HepG2 (cell line): ENCODE measurements around the gene OST4. TPM values are rescaled to one million over a fixed set of nuclear protein-coding genes. Genes with fewer than 3 reads are reported as not detected.
A peak's percentile ranks its signal among the peaks of the same experiment; 100 is the strongest.

Experiments used
- ARNT2 ChIP-seq: sonication (generic); formaldehyde crosslinking; IDR thresholded peaks from 2 replicates; pipeline ENCODE4 v1.8.0; 2022; ENCODE audit warnings: mild to moderate bottlenecking, low read depth, missing genetic modification reagents, moderate library complexity
- ATF6 ChIP-seq: sonication (generic); formaldehyde crosslinking; conservative IDR thresholded peaks from 2 replicates; pipeline ENCODE4 v1.4.0; 2020; ENCODE audit warnings: missing genetic modification reagents
- CBX5 ChIP-seq: sonication (generic); formaldehyde crosslinking; IDR thresholded peaks from 2 replicates; pipeline ENCODE4 v1.4.0; 2020; ENCODE audit warnings: missing genetic modification reagents, borderline replicate concordance
- GATAD1 ChIP-seq: IDR thresholded peaks from 2 replicates; pipeline ENCODE4 v1.6.1; 2016; ENCODE audit warnings: missing genetic modification reagents, missing compliant biosample characterization
- GPBP1L1 ChIP-seq: sonication (generic); formaldehyde crosslinking; IDR thresholded peaks from 2 replicates; pipeline ENCODE4 v1.5.0; 2020; ENCODE audit warnings: mild to moderate bottlenecking, missing genetic modification reagents
- JARID2 ChIP-seq: sonication (generic); formaldehyde crosslinking; IDR thresholded peaks from 2 replicates; pipeline ENCODE4 v1.8.1; 2023; ENCODE audit warnings: missing genetic modification reagents, inconsistent platforms; ENCODE audit not compliant: insufficient replicate concordance
- MTA1 ChIP-seq: sonication (generic); formaldehyde crosslinking; IDR thresholded peaks from 2 replicates; pipeline ENCODE4 v1.4.0; 2020; ENCODE audit warnings: missing genetic modification reagents, mild to moderate bottlenecking, borderline replicate concordance
- NCOA2 ChIP-seq: sonication (generic); formaldehyde crosslinking; IDR thresholded peaks from 2 replicates; pipeline ENCODE4 v1.8.0; 2022; ENCODE audit warnings: inconsistent platforms
- SETDB1 ChIP-seq: sonication (generic); formaldehyde crosslinking; IDR thresholded peaks from 2 replicates; pipeline ENCODE4 v1.5.1; 2020; ENCODE audit warnings: missing genetic modification reagents, mild to moderate bottlenecking, borderline replicate concordance
- SRF ChIP-seq: IDR thresholded peaks from 2 replicates; pipeline ENCODE4 v1.6.1; 2011; ENCODE audit warnings: mild to moderate bottlenecking, low read depth, low read length, moderate library complexity
- TOPORS ChIP-seq: sonication (generic); formaldehyde crosslinking; IDR thresholded peaks from 2 replicates; pipeline ENCODE4 v1.8.0; 2023; ENCODE audit warnings: mild to moderate bottlenecking, missing genetic modification reagents
- ZBTB26 ChIP-seq: IDR thresholded peaks from 2 replicates; pipeline ENCODE4 v1.6.1; 2016; ENCODE audit warnings: missing compliant biosample characterization, missing genetic modification reagents, borderline replicate concordance
- ZKSCAN8 ChIP-seq: IDR thresholded peaks from 2 replicates; pipeline ENCODE4 v1.6.1; 2016; ENCODE audit warnings: borderline replicate concordance, missing genetic modification reagents, missing compliant biosample characterization
- ZNF205 ChIP-seq: IDR thresholded peaks from 2 replicates; pipeline ENCODE4 v1.6.1; 2018; ENCODE audit warnings: missing biosample characterization, missing genetic modification reagents
- ZNF224 ChIP-seq: sonication (generic); formaldehyde crosslinking; IDR thresholded peaks from 2 replicates; pipeline ENCODE4 v1.5.0; 2020; ENCODE audit warnings: mild to moderate bottlenecking, missing genetic modification reagents
- ZNF3 ChIP-seq: IDR thresholded peaks from 2 replicates; pipeline ENCODE4 v1.7.0; 2017; ENCODE audit warnings: inconsistent platforms
- ZNF350 ChIP-seq: sonication (generic); formaldehyde crosslinking; IDR thresholded peaks from 2 replicates; pipeline ENCODE4 v1.4.0; 2020; ENCODE audit warnings: mild to moderate bottlenecking, low read depth, missing genetic modification reagents, borderline replicate concordance
- ZNF354B ChIP-seq: sonication (generic); formaldehyde crosslinking; IDR thresholded peaks from 2 replicates; pipeline ENCODE4 v1.8.0; 2022; ENCODE audit warnings: mild to moderate bottlenecking, missing genetic modification reagents
- ZNF512 ChIP-seq: sonication (generic); formaldehyde crosslinking; IDR thresholded peaks from 2 replicates; pipeline ENCODE4 v1.4.0; 2020; ENCODE audit warnings: mild to moderate bottlenecking, missing genetic modification reagents
- ZNF564 ChIP-seq: sonication (generic); formaldehyde crosslinking; IDR thresholded peaks from 2 replicates; pipeline ENCODE4 v1.8.1; 2023; ENCODE audit warnings: mild to moderate bottlenecking, missing genetic modification reagents
- ZNF777 ChIP-seq: sonication (generic); formaldehyde crosslinking; IDR thresholded peaks from 2 replicates; pipeline ENCODE4 v1.4.0; 2020; ENCODE audit warnings: missing genetic modification reagents
- polyA plus RNA-seq, 8 experiments: library from polyadenylated mRNA; depleted of rRNA in 3 of 8; stranded (reverse) in 7 of 8; unstranded in 1 of 8; fragments of >200 nt; fragmentation: Illumina TruSeq in 4 of 8; extraction: Trizol in 4 of 8; gene quantifications; 2 replicates each; pipeline versions ENCODE4 v1.2.1 to v1.2.3, GENCODE V29; 2011 to 2016; ENCODE audit warnings: low read depth in 4 of 8, missing spikeins in 1 of 8, mixed read lengths in 1 of 8; ENCODE audit not compliant: insufficient read depth in 1 of 8
- total RNA-seq, 5 experiments: library from RNA; depleted of rRNA; stranded (reverse); fragments of >200 nt; fragmentation: Illumina TruSeq; extraction: Trizol; gene quantifications; 2 replicates each; pipeline ENCODE4 v1.2.3, GENCODE V29; 2016; ENCODE audit warnings: low read depth in 1 of 5

The OST4 gene
- total and polyA plus RNA-seq, 2 of the 13 experiments (the other 11 are each of a cell fraction or from before 2014, with no cell fraction given), result 498 to 584 TPM

- peak; percentile 70 for TF ChIP-seq SRF
- TF ChIP-seq GPBP1L1 (CRISPR knock-in tag), result no peak
- peak; percentile 60; the same call in 1 of the 2 replicates for TF ChIP-seq CBX5 (CRISPR knock-in tag)
- 0 out of 2 replicates have a peak, but pooled peaks have one; percentile 19 for TF ChIP-seq ATF6 (CRISPR knock-in tag)
- TF ChIP-seq ZNF564, result peak; percentile 91
- TF ChIP-seq NCOA2 (CRISPR knock-in tag), result peak; percentile 80
- TF ChIP-seq ZNF512 (CRISPR knock-in tag), result no peak
- TF ChIP-seq ZNF3 (CRISPR knock-in tag), result no peak
- TF ChIP-seq ZNF224, result no peak
- peak; percentile 69 for TF ChIP-seq GATAD1 (CRISPR knock-in tag)
- peak; percentile 31; the same call in 1 of the 2 replicates for TF ChIP-seq ZNF777 (CRISPR knock-in tag)
- 0 out of 2 replicates have a peak, but pooled peaks have one; percentile 5 for TF ChIP-seq SETDB1 (CRISPR knock-in tag)
- 0 out of 2 replicates have a peak, but pooled peaks have one; percentile 16 for TF ChIP-seq ARNT2 (CRISPR knock-in tag)
- TF ChIP-seq MTA1 (CRISPR knock-in tag), result peak; percentile 100
- peak; percentile 96 for TF ChIP-seq ZNF354B (CRISPR knock-in tag)
- peak; percentile 32 for TF ChIP-seq JARID2
- TF ChIP-seq ZBTB26 (CRISPR knock-in tag), result peak; percentile 68; the same call in 1 of the 2 replicates
- no peak; the same call in 1 of the 2 replicates for TF ChIP-seq TOPORS (CRISPR knock-in tag)
- TF ChIP-seq ZKSCAN8, result peak; percentile 66; the same call in 1 of the 2 replicates
- peak; percentile 59; the same call in 1 of the 2 replicates for TF ChIP-seq ZNF350 (CRISPR knock-in tag)
- peak; percentile 84 for TF ChIP-seq ZNF205 (CRISPR knock-in tag)
Measured at GRCh38 chr2:27092696-27093429, 21.4 kb upstream of the OST4 start (continued).
